Testis (tissue), 3 donors: ENCODE results near the gene PPM1E. TPM values are rescaled to one million over a fixed set of nuclear protein-coding genes. Genes with fewer than 3 reads are reported as not detected.
"Not testable (repeated sequence)": the region's sequence is repeated elsewhere in the genome, so short reads cannot be mapped to it uniquely, and the experiment has no call there.

Experiments used
- DNase-seq: peaks from one replicate; pipeline ENCODE4 v3.0.0-alpha.2; 2019
- H3K27ac ChIP-seq, 2 donors: fragments of 200-600 bp; sonication (generic); one replicate each; pipeline ENCODE4 v1.5.1; 2019
- H3K27me3 ChIP-seq: fragments of 200-600 bp; sonication (generic); one replicate; pipeline ENCODE4 v1.5.1; 2019
- H3K36me3 ChIP-seq: fragments of 200-600 bp; sonication (generic); one replicate; pipeline ENCODE4 v1.5.1; 2017; ENCODE audit warnings: low read depth; ENCODE audit errors: missing control alignments
- H3K4me1 ChIP-seq: fragments of 200-600 bp; sonication (generic); one replicate; pipeline ENCODE4 v1.5.1; 2019
- H3K4me3 ChIP-seq, 2 donors: fragments of 200-600 bp; sonication (generic); one replicate each; pipeline ENCODE4 v1.5.1; 2017 to 2019
- H3K9me3 ChIP-seq: fragments of 200-600 bp; sonication (generic); one replicate; pipeline ENCODE4 v1.5.1; 2017
- POLR2A ChIP-seq: fragments of 450-650 bp; IDR thresholded peaks from one replicate; pipeline ENCODE4 v1.6.1; 2017; ENCODE audit warnings: antibody characterized with exemption, mild to moderate bottlenecking, moderate library complexity
- WGBS, 2 donors: methylation state at CpG; one replicate each; pipeline ENCODE4 v1.1.5; 2018; 5-methylcytosine and 5-hydroxymethylcytosine counted together
- intact Hi-C: fragments of 100-400 bp; cut with DNase I; formaldehyde crosslinking; loops from one replicate; pipeline ENCODE4 v1.15.1; 2023; ENCODE audit warnings: low total_unique reads
- polyA plus RNA-seq: library from polyadenylated mRNA; stranded (reverse); fragments of 350-450 nt; fragmentation: Illumina TruSeq; extraction: RNeasy Lipid Tissue Mini Kit (QIAGEN cat#74804); gene quantifications from one replicate; pipeline ENCODE4 v1.2.3, GENCODE V29; 2014; ENCODE audit warnings: low read depth, low replicate concordance; ENCODE audit not compliant: insufficient read depth
- total RNA-seq, 2 donors: library from RNA; depleted of rRNA; stranded (reverse); fragments of >200 nt; gene quantifications; one replicate each; pipeline ENCODE4 v1.2.3, GENCODE V29; 2016
- TF ChIP-seq, protein P1 (sequence below), 3 experiments: fragments of 450-650 bp in 2 of 3; fragments of 200-600 bp in 1 of 3; sonication (generic) in 1 of 3; IDR thresholded peaks; one replicate each; pipeline ENCODE4 v1.5.1; 2016 to 2019; ENCODE audit warnings: antibody characterized with exemption in 3 of 3, mild to moderate bottlenecking in 2 of 3, moderate library complexity in 1 of 3

The PPM1E gene
- total and polyA plus RNA-seq, 3 donors from 2014 or later: 8.1 to 16.7 (median 13.5) TPM

DNA sequence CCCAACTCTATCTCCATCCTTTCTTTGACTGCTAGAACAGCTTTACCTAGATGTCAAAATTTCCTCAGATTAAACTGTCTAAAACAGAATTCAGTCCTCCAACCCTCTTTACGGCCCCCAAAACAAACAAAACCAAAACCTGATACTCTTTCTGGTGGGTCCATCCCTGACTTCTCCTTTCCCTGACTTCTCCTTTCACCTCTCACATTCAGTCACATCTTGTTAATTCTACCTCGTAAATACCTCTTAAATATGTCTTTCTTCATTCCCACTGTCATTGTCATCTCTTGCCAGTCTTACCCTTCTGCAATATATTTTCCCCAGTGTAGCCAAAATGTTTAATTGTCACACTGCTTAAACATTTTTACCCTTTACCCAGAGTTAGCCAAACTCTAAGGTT is 4.6 kb downstream of the PPM1E start:
- no peaks in the 10 kb centered on the region for H3K9me3 ChIP-seq
- TF ChIP-seq, protein P1, sequence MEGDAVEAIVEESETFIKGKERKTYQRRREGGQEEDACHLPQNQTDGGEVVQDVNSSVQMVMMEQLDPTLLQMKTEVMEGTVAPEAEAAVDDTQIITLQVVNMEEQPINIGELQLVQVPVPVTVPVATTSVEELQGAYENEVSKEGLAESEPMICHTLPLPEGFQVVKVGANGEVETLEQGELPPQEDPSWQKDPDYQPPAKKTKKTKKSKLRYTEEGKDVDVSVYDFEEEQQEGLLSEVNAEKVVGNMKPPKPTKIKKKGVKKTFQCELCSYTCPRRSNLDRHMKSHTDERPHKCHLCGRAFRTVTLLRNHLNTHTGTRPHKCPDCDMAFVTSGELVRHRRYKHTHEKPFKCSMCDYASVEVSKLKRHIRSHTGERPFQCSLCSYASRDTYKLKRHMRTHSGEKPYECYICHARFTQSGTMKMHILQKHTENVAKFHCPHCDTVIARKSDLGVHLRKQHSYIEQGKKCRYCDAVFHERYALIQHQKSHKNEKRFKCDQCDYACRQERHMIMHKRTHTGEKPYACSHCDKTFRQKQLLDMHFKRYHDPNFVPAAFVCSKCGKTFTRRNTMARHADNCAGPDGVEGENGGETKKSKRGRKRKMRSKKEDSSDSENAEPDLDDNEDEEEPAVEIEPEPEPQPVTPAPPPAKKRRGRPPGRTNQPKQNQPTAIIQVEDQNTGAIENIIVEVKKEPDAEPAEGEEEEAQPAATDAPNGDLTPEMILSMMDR (IDR thresholded peaks at IDR 0.05): no peak
- no peak for TF ChIP-seq POLR2A
- DNase-seq: no peak
- H3K4me1 ChIP-seq: no peaks in the 10 kb centered on the region
- no peak overlapping the region for H3K4me3 ChIP-seq
- no peak overlapping the region for H3K27ac ChIP-seq
- 89 to 94% methylated on average over 2 of the region's 2 CpGs for WGBS, 2 donors
- intact Hi-C loops: no loop called here
- H3K36me3 ChIP-seq: no peaks in the 10 kb centered on the region
- H3K27me3 ChIP-seq: no peaks in the 10 kb centered on the region

- no peak overlapping the region for H3K27ac ChIP-seq
- no peaks in the 10 kb centered on the region for H3K4me1 ChIP-seq
- no peak overlapping the region for H3K4me3 ChIP-seq
- intact Hi-C loops: no loop called here
- no peak for DNase-seq
- no peaks in the 10 kb centered on the region for H3K36me3 ChIP-seq
- no peaks in the 10 kb centered on the region for H3K9me3 ChIP-seq
- TF ChIP-seq, protein P1 (IDR thresholded peaks at IDR 0.05): no peak
- no peak for TF ChIP-seq POLR2A
- H3K27me3 ChIP-seq: no peaks in the 10 kb centered on the region
- WGBS, 2 donors: 44 to 68% methylated on average over 1 of the region's 1 CpG
Observed at GRCh38 chr17:58763263-58763662, 7.6 kb downstream of the PPM1E start.

- Histone ChIP-seq H3K9me3 (no peaks in the 10 kb centered on the region), H3K4me3 (no peak overlapping the region), H3K27ac (no peak overlapping the region), H3K27me3 (no peaks in the 10 kb centered on the region), H3K36me3 (no peaks in the 10 kb centered on the region), H3K4me1 (no peaks in the 10 kb centered on the region)
- TF ChIP-seq, protein P1 (IDR thresholded peaks at IDR 0.05): no peak
- no peak for TF ChIP-seq POLR2A
- no peak for DNase-seq
- 82 to 88% methylated on average over 5 of the region's 5 CpGs for WGBS, 2 donors
- intact Hi-C loops: no loop called here
Observed at GRCh38 chr17:58764373-58764772, 8.7 kb downstream of the PPM1E start.

DNA sequence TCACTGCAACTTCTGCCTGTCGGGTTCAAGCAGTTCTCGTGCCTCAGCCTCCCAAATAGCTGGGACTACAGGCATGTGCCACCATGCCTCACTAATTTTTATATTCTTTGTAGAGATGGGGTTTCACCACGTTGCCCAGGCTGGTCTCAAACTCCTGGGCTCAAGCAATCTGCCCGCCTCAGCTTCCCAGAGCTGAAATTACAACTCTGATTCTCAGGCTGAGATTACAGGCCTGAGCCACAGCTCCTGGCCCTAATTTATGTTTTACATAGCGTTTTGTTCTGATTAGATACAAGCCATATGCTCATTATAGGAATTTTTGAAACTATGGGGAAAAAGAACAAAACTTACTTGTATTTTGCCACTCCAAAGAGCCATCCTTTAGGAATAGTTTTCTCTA is 22.8 kb downstream of the PPM1E start:
- H3K4me1 ChIP-seq, intact Hi-C loops, H3K27ac ChIP-seq, H3K27me3 ChIP-seq, DNase-seq, H3K4me3 ChIP-seq, H3K36me3 ChIP-seq, H3K9me3 ChIP-seq: not testable (repeated sequence)
- WGBS, 2 donors: 78% methylated on average over 5 of the region's 5 CpGs

GRCh38 chr17:58779446-58779845 is 23.8 kb downstream of the PPM1E start:
- intact Hi-C loops: no loop called here
- WGBS, 2 donors: 58 to 64% methylated on average over 1 of the region's 1 CpG

More at GRCh38 chr17:58779446-58779845, 23.8 kb downstream of the PPM1E start:
- H3K36me3 ChIP-seq: no peaks in the 10 kb centered on the region
- no peaks in the 10 kb centered on the region for H3K9me3 ChIP-seq
- H3K4me3 ChIP-seq: no peak overlapping the region
- DNase-seq: no peak
- H3K27me3 ChIP-seq: no peaks in the 10 kb centered on the region
- H3K4me1 ChIP-seq: no peaks in the 10 kb centered on the region
- no peak overlapping the region for H3K27ac ChIP-seq
- TF ChIP-seq, protein P1 (IDR thresholded peaks at IDR 0.05): no peak
- no peak for TF ChIP-seq POLR2A
